ENCODE data around the gene NNMT.

- TF ChIP-seq YY1 (IDR thresholded peaks at IDR 0.05; ENCODE audit: low read depth) (no peak), TAF1 (IDR thresholded peaks at IDR 0.05; ENCODE audit: low read depth) (no peak), EP300 (IDR thresholded peaks at IDR 0.05; ENCODE audit: borderline replicate concordance) (no peak)
Measured at GRCh38 chr11:114304969-114305368, 8.8 kb downstream of the NNMT start.
